NCI-H1092 treated with DMSO at 0.1 percent for 48 hours (cell line): ENCODE measurements around the gene PIAS1.
"Not testable (repeated sequence)": the region's sequence is repeated elsewhere in the genome, so short reads cannot be mapped to it uniquely, and the experiment has no call there.

ENCODE experiments used
- DNase-seq: peaks from one replicate; lab custom pipeline; 2025; lab: John Stamatoyannopoulos, UW

The PIAS1 gene

DNA sequence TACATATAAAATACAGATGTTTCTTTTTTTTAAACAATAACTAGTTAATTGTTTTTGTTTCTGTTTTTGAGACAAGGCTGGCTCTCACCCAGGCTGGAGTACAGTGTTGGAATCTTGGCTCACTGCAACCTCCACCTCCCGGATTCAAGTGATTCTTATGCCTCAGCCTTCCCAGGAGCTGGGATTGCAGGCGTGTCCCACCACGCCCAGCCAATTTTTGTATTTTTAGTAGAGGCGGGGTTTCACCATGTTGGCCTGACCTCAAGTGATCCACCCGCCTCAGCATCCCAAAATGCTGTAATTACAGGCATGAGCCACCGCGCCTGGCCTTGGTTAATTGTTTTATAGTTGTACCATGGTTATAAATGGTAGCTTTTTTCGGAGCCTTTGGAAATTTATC lies 72.3 kb downstream of the PIAS1 start:
- no peak for DNase-seq

DNA sequence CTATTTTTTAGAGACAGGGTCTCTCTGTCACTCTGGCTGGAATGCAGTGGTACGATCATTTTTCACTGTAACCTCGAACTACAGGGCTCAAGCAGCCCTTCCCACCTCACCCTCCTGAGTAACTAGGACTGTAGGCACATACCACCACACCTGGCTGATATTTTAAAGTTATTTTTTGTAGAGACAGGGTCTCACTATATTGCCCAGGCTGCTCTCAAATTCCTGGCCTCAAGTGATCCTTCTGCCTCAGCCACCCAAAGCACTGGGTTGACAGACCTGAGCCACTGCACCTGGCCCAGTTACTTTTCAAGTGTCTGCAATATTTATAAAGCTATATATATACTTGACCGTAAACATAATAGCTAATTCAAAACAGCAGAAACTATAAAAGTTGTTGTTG lies 75.0 kb downstream of the PIAS1 start:
- DNase-seq = no peak

DNA sequence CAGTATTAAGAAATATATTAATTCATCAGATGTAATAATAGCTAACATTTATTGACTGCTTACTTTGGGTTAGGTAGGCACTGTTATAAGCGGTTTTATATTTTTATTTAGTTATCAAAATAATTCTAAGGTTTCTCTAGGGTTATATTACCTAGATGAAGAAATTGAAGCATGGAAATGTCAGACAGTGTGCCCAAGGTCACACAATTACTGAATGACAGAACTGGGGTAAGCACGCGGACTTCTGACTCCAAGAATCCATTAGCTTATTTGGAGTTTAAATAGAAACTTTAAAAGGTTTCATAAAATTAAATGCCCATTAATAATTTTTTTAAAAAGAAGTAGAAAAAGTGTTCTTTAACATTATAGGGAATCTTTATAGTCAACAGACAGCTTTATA lies 76.7 kb downstream of the PIAS1 start:
- DNase-seq = no peak

GRCh38 chr15:68137096-68137495 lies 83.0 kb downstream of the PIAS1 start:
- DNase-seq = no peak

DNA sequence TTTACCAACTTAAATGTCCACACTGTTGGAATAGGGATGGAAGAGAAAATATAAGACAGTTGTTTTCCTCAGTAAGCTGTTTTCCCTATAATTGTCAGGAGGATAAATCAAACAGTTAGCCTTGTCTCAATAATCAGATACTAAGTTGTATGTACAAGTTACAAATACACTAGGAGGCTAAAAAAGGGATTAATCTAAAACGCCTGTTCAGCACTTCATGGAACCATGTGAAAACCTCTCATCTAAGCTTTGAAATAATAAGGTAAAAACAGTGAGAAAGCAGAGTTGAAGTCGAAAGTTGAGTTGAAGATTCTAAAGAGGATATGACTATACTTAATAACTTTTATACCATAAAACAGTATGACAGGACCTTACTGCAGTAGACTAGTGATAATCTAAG lies 89.0 kb downstream of the PIAS1 start:
- no peak for DNase-seq

- no peak for DNase-seq
These were observed 89.7 kb downstream of the PIAS1 start for GRCh38 chr15:68143785-68144184.

GRCh38 chr15:68145706-68146105 lies 91.6 kb downstream of the PIAS1 start:
- DNase-seq = no peak

GRCh38 chr15:68148039-68148438 lies 93.9 kb downstream of the PIAS1 start:
- DNase-seq = no peak

GRCh38 chr15:68149059-68149458 lies 94.9 kb downstream of the PIAS1 start:
- no peak for DNase-seq

- DNase-seq = no peak
These were observed 96.1 kb downstream of the PIAS1 start for GRCh38 chr15:68150187-68150586.

- no peak for DNase-seq
These were observed 97.2 kb downstream of the PIAS1 start for GRCh38 chr15:68151277-68151676.

DNA sequence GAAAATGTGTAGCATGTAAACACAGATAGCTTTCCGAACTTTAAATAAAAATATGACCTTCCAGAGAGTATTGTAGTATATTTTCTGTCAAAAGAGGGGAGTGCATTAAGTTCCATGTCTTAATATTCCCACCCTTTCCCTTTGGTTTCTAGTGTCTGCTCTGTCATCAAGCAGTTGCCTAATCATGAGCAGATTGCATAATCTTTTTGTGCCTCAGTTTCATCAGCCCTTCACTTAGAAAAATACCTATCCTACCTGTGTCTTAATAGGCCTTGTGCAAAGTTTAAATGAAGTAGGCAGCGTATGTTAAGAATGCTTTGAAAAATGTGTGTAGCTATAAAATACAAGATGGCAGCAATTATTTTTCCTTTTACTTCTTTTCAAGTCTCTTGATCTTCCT lies 98.2 kb downstream of the PIAS1 start:
- DNase-seq = no peak

DNA sequence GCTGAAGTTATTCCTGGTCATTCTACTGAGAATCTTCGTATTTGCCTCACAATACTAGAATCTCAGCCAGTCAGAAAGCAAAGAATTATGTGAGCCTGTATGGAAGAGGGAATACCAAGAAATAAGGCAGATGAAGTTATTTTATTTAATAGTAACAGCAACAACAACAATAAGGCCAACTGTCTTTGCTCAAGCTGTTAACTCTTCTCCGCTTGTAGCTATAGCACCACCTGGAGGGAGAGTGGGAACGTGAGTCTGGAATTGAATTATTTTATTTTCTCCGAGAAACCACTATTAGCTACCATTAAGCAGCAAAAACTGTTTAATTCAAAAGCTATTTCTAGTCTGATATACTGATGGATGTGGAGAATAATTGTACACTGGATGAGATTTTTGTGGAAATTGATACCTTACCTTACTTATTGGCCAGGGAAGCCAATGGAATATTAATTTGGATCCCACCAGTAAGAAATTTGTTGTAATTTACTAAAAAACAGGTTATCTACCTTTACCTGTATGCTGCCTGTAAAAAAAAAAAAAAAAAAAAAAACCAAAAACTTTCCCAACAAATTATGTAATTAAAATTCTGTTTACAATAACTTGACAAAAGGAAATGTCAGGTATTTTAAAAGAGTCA lies 100.9 kb downstream of the PIAS1 start:
- DNase-seq = peak; percentile 49

DNA sequence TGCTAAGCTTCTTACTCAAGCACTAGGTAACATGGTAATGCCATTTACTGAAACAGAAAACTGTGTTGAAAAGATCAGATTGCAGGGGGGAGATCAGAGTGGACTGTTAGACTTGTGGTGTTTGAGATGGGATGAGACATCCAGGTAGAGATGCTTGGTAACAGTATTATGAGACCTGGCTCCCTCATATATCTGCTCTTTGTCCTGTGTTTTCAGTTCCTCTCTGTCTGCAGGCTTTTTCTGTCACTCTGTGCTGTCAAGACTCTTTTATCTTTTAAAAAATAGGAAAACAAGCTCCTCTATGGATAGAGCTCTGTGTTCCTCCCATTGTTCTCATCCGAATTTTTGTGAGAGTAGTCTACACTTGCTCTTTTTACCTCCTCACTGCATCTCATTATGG lies 103.0 kb downstream of the PIAS1 start:
- no peak for DNase-seq

GRCh38 chr15:68158046-68158628 lies 104.0 kb downstream of the PIAS1 start:
- DNase-seq = no peak

DNA sequence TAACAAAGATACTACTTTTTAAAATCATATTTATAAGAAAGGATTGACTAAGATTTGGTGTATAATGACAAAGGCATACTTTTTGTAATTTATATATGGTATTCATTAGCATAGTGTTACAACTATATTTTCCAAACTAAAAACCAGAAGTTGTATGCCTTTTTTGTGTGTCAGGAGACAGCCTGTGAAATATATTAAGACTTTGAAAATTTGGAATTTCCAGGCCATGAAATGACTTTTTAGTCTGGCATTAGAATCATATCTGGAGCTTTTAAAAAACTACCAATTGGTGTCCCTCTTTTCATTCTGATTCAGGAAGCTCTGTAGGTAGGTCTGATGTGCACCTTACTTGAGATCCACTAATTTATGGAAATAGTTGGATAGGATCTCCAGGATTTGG lies 109.1 kb downstream of the PIAS1 start:
- DNase-seq = no peak

GRCh38 chr15:68166847-68167246 lies 112.7 kb downstream of the PIAS1 start:
- DNase-seq = no peak

GRCh38 chr15:68172037-68172436 lies 117.9 kb downstream of the PIAS1 start:
- DNase-seq = not testable (repeated sequence)

- no peak for DNase-seq
These were observed 119.0 kb downstream of the PIAS1 start for GRCh38 chr15:68173119-68173518.

DNA sequence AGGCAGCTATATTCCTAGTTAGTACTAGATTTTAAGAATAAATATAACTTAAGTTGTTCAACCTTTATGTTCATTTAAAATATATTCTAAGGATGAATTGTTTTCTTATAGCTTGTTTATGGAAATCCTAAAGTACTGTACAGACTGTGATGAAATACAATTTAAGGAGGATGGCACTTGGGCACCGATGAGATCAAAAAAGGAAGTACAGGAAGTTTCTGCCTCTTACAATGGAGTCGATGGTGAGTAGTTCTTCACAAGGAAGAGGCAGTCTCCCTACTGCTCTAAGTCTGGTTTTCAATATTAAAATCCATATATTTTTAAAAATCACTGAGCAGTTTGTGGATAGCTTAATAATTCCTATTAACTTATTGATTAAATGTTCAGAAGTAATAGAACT lies 121.4 kb downstream of the PIAS1 start:
- no peak for DNase-seq

GRCh38 chr15:68176601-68177000 lies 122.5 kb downstream of the PIAS1 start:
- DNase-seq = no peak

- no peak for DNase-seq
These were observed 123.6 kb downstream of the PIAS1 start for GRCh38 chr15:68177742-68178141.

DNA sequence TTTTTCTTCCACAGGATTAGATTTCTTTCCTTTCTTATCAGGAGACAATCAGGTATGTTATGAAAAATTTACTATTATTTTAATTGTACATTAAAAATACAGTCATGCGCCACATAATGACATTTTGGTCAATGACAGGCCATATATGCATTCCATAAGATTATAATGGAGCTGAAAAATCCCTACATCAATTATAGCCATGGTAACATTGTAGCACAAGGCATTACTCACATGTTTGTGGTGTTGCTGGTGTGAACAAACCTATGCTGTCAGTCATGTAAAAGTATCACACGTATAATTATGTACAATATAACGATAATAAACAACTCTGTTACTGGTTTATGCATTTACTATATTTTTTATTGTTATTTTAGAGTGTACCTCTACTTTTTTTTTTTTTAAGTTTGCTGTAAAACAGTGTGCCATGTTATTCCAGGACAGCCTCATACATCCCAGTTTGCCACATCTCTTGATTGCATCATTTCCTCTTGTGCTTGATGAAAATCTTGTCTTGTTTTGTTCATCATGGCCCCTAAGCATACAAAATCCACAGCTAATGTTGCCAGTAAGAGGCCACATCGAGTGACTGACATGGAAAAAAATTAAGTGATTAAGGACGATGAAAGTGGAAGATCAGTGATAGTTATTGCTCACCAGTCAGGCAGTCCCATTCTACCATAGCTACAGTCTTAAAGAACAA lies 129.7 kb downstream of the PIAS1 start:
- DNase-seq = no peak
